Astrocyte (in vitro differentiated cells and primary cell): ENCODE data around the gene CUL1. TPM values are rescaled to one million over a fixed set of nuclear protein-coding genes. Genes with fewer than 3 reads are reported as not detected.

ENCODE experiments used
- DNase-seq: peaks from one replicate; pipeline ENCODE4 v3.0.0-alpha.2; 2010; ENCODE audit warnings: low read depth
- FAIRE-seq: peaks from 2 replicates; lab custom pipeline; 2011; peaks lifted over from hg19 to GRCh38; lab: Jason Lieb, UNC
- H2AFZ ChIP-seq: 2 replicates; pipeline ENCODE4 v1.6.0; 2012; ENCODE audit warnings: low read depth, low read length, inconsistent platforms
- H3K27ac ChIP-seq: 2 replicates; pipeline ENCODE4 v1.5.1; 2011; ENCODE audit warnings: low read depth, low read length, inconsistent platforms
- H3K27me3 ChIP-seq: 2 replicates; pipeline ENCODE4 v1.6.0; 2011; ENCODE audit warnings: low read length, inconsistent platforms; ENCODE audit not compliant: insufficient read depth
- H3K36me3 ChIP-seq: 2 replicates; pipeline ENCODE4 v1.5.1; 2011; ENCODE audit warnings: low read length, inconsistent platforms; ENCODE audit not compliant: insufficient read depth
- H3K4me1 ChIP-seq: 2 replicates; pipeline ENCODE4 v1.5.1; 2011; ENCODE audit warnings: low read length, inconsistent platforms; ENCODE audit not compliant: insufficient read depth
- H3K4me2 ChIP-seq: 2 replicates; pipeline ENCODE4 v1.6.0; 2012; ENCODE audit warnings: low read length, inconsistent platforms
- H3K4me3 ChIP-seq: 2 replicates; pipeline ENCODE4 v1.5.1; 2011; ENCODE audit warnings: low read depth, mild to moderate bottlenecking, low read length, inconsistent platforms; ENCODE audit not compliant: insufficient read depth
- H3K79me2 ChIP-seq: 2 replicates; pipeline ENCODE4 v1.6.0; 2012; ENCODE audit warnings: mild to moderate bottlenecking, low read length, inconsistent platforms; ENCODE audit not compliant: insufficient read depth
- H3K9ac ChIP-seq: 2 replicates; pipeline ENCODE4 v1.6.0; 2012; ENCODE audit warnings: mild to moderate bottlenecking, low read length, inconsistent platforms
- H3K9me3 ChIP-seq: 2 replicates; pipeline ENCODE4 v1.5.1; 2012; ENCODE audit warnings: low read depth, mild to moderate bottlenecking, low read length, inconsistent platforms; ENCODE audit not compliant: insufficient read depth
- H4K20me1 ChIP-seq: 2 replicates; pipeline ENCODE4 v1.6.0; 2012; ENCODE audit warnings: low read length, inconsistent platforms; ENCODE audit not compliant: insufficient read depth
- H3K27ac Mint-ChIP-seq: one replicate; pipeline ENCODE4 v1.8.0; 2021; ENCODE audit warnings: mild to moderate bottlenecking, mixed read lengths; ENCODE audit not compliant: unreplicated experiment
- H3K27me3 Mint-ChIP-seq: one replicate; pipeline ENCODE4 v1.8.0; 2021; ENCODE audit warnings: low read depth, mixed read lengths; ENCODE audit not compliant: unreplicated experiment
- H3K36me3 Mint-ChIP-seq: one replicate; pipeline ENCODE4 v1.8.0; 2021; ENCODE audit warnings: low read depth, mixed read lengths; ENCODE audit not compliant: unreplicated experiment
- H3K4me1 Mint-ChIP-seq: one replicate; pipeline ENCODE4 v1.8.0; 2021; ENCODE audit warnings: low read depth, mixed read lengths; ENCODE audit not compliant: unreplicated experiment
- H3K4me3 Mint-ChIP-seq: one replicate; pipeline ENCODE4 v1.8.0; 2021; ENCODE audit warnings: mild to moderate bottlenecking, moderate library complexity, mixed read lengths; ENCODE audit not compliant: unreplicated experiment
- H3K9me3 Mint-ChIP-seq: one replicate; pipeline ENCODE4 v1.8.0; 2021; ENCODE audit warnings: mild to moderate bottlenecking, mixed read lengths; ENCODE audit not compliant: unreplicated experiment
- EZH2 ChIP-seq: IDR thresholded peaks from 2 replicates; pipeline ENCODE4 v1.6.1; 2012; ENCODE audit warnings: mild to moderate bottlenecking, low read length, inconsistent platforms; ENCODE audit not compliant: insufficient read depth
- total RNA-seq: library from RNA; stranded (reverse); gene quantifications from 2 replicates; pipeline ENCODE4 v1.2.1, GENCODE V29; 2021
- TF ChIP-seq, protein P1 (sequence below): IDR thresholded peaks from 2 replicates; pipeline ENCODE4 v1.5.1; 2011; ENCODE audit warnings: low read depth, mild to moderate bottlenecking, inconsistent platforms, low read length, moderate library complexity; ENCODE audit not compliant: insufficient read depth

Gene CUL1
- total RNA-seq, 1 donor from 2014 or later, result 60.2 TPM

DNA sequence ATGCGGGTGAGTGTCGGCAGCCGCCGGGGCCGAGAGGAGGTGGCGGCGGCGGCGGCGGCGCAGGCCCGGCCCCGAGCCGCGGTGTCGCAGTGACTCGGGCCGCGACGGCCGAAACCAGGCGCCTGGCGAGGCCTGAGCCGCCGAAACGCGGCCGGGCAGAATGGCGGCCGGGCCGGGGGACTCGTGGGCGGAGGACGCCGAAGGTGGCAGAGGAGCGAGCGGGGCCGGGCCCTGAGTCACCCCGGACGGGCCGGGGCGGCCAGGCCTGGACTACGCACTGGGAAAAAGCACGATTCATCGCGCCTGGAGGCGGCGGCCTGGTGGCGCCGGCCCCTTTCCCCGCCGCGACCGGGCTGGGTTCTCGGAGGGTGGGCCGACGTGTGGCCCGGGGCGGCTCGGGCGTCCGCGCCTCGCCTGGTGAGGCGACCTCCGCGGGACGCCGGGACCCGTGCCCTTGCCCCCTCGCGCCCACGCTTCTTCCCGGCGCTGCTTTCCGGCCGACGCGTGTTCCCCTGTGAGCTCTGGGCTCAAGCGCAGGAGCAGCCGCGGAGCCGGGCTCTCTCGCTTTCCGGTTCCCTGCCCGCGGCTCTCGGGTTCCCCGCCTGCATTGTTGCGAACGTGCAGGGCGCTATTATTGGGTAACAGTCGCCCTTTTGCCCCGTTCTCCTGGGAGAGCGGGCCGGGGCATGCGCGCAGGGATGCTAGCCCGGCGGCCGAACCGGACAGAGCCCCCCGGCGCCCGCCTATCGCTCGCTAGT is 500 bp downstream of the CUL1 start:
- H3K9me3 Mint-ChIP-seq, result no peaks in the 10 kb centered on the region
- Histone ChIP-seq H3K9me3 (no peaks in the 10 kb centered on the region), H3K4me2 (peak overlapping the region; percentile 89), H3K27ac (peak overlapping the region; percentile 86), H3K9ac (peak overlapping the region; percentile 90), H4K20me1 (peaks cover 45% of the 10 kb centered on the region), H3K79me2 (peaks cover 53% of the 10 kb centered on the region), H3K4me1 (peaks cover 24% of the 10 kb centered on the region), H3K27me3 (no peaks in the 10 kb centered on the region), H3K4me3 (peak overlapping the region; percentile 75), H2AFZ (peak overlapping the region; percentile 52), H3K36me3 (no peaks in the 10 kb centered on the region)
- no peaks in the 10 kb centered on the region for H3K36me3 Mint-ChIP-seq
- FAIRE-seq, result no peak
- peak overlapping the region; percentile 81 for H3K4me3 Mint-ChIP-seq
- H3K27ac Mint-ChIP-seq, result peak overlapping the region; percentile 55
- peak; percentile 38 for DNase-seq
- no peaks in the 10 kb centered on the region for H3K27me3 Mint-ChIP-seq
- H3K4me1 Mint-ChIP-seq, result peaks cover 30% of the 10 kb centered on the region
- TF ChIP-seq EZH2, result no peak
- TF ChIP-seq, protein P1, sequence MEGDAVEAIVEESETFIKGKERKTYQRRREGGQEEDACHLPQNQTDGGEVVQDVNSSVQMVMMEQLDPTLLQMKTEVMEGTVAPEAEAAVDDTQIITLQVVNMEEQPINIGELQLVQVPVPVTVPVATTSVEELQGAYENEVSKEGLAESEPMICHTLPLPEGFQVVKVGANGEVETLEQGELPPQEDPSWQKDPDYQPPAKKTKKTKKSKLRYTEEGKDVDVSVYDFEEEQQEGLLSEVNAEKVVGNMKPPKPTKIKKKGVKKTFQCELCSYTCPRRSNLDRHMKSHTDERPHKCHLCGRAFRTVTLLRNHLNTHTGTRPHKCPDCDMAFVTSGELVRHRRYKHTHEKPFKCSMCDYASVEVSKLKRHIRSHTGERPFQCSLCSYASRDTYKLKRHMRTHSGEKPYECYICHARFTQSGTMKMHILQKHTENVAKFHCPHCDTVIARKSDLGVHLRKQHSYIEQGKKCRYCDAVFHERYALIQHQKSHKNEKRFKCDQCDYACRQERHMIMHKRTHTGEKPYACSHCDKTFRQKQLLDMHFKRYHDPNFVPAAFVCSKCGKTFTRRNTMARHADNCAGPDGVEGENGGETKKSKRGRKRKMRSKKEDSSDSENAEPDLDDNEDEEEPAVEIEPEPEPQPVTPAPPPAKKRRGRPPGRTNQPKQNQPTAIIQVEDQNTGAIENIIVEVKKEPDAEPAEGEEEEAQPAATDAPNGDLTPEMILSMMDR, result no peak

GRCh38 chr7:148699782-148700629 is 1.3 kb downstream of the CUL1 start:
- H3K27me3 ChIP-seq, result no peaks in the 10 kb centered on the region
- H2AFZ ChIP-seq, result peak overlapping the region; percentile 52
- H3K79me2 ChIP-seq, result peaks cover 61% of the 10 kb centered on the region
- peak overlapping the region; percentile 90 for H3K9ac ChIP-seq
- Mint-ChIP-seq H3K36me3 (no peaks in the 10 kb centered on the region), H3K4me1 (peaks cover 34% of the 10 kb centered on the region), H3K27ac (peak overlapping the region; percentile 89), H3K9me3 (no peaks in the 10 kb centered on the region), H3K27me3 (no peaks in the 10 kb centered on the region), H3K4me3 (peak overlapping the region; percentile 94)
- H3K36me3 ChIP-seq, result no peaks in the 10 kb centered on the region
- peaks cover 53% of the 10 kb centered on the region for H4K20me1 ChIP-seq
- peak overlapping the region; percentile 86 for H3K27ac ChIP-seq
- DNase-seq (peak; percentile 48), FAIRE-seq (no peak)
- peak overlapping the region; percentile 89 for H3K4me2 ChIP-seq
- peak overlapping the region; percentile 75 for H3K4me3 ChIP-seq
- peaks cover 28% of the 10 kb centered on the region for H3K4me1 ChIP-seq
- TF ChIP-seq EZH2, result no peak
- TF ChIP-seq, protein P1, result no peak
- no peaks in the 10 kb centered on the region for H3K9me3 ChIP-seq
